Activated CD8-positive, alpha-beta T cell treated with anti-CD3 and anti-CD28 coated beads for 36 hours (primary cell): ENCODE results near the gene NFKBIZ. TPM values are rescaled to one million over a fixed set of nuclear protein-coding genes. Genes with fewer than 3 reads are reported as not detected.

Source experiments
- ATAC-seq: fragments of 200-7000 bp; cut with Tn5 transposase; one replicate; pipeline ENCODE4 v1.10.0; 2021; ENCODE audit warnings: mild to moderate bottlenecking, moderate library complexity
- CTCF ChIA-PET: fragments of 350-600 bp; sonication (Branson Sonifier 250); formaldehyde crosslinking; loops from one replicate; lab custom pipeline; 2021; ENCODE audit warnings: antibody characterized with exemption; lab: Charles Lee
- POLR2A ChIA-PET: fragments of 350-600 bp; sonication (Branson Sonifier 250); formaldehyde crosslinking; loops from one replicate; lab custom pipeline; 2021; ENCODE audit warnings: antibody characterized with exemption; lab: Charles Lee
- DNase-seq: peaks from one replicate; pipeline ENCODE4 v3.0.0-alpha.2; 2020
- H3K27ac Mint-ChIP-seq: one replicate; pipeline ENCODE4 v1.8.0; 2021; ENCODE audit warnings: mild to moderate bottlenecking, mixed read lengths
- H3K27me3 Mint-ChIP-seq: one replicate; pipeline ENCODE4 v1.8.0; 2021; ENCODE audit warnings: mixed read lengths
- H3K36me3 Mint-ChIP-seq: one replicate; pipeline ENCODE4 v1.8.0; 2021; ENCODE audit warnings: low read depth, mixed read lengths
- H3K4me1 Mint-ChIP-seq: one replicate; pipeline ENCODE4 v1.8.0; 2021; ENCODE audit warnings: low read depth, mixed read lengths
- H3K4me3 Mint-ChIP-seq: one replicate; pipeline ENCODE4 v1.8.0; 2021; ENCODE audit warnings: mild to moderate bottlenecking, moderate library complexity, mixed read lengths
- H3K9me3 Mint-ChIP-seq: one replicate; pipeline ENCODE4 v1.8.0; 2021; ENCODE audit warnings: mixed read lengths
- CTCF ChIP-seq: fragments of 200-600 bp; IDR thresholded peaks from one replicate; pipeline ENCODE4 v1.8.0; 2022; ENCODE audit warnings: antibody characterized with exemption, mild to moderate bottlenecking
- intact Hi-C: fragments of 100-400 bp; cut with micrococcal nuclease; formaldehyde crosslinking; loops from one replicate; pipeline ENCODE4 v1.10.0; 2022
- total RNA-seq, 2 experiments: library from RNA; stranded (reverse); gene quantifications; one replicate each; pipeline ENCODE4 v1.2.3, GENCODE V29; 2021

The NFKBIZ gene
- total RNA-seq, 2 experiments from 2014 or later, result 62.1 to 70.6 TPM

- DNase-seq, result no peak
- CTCF ChIA-PET, result interaction anchor here (1.0 to 2.0 kb wide), 3 partner anchors 11 to 392 kb away, joined by 3 to 9 read pairs (median 4); partner anchors contain the start of gene NFKBIZ
- Mint-ChIP-seq H3K27me3 (no peaks in the 10 kb centered on the region), H3K27ac (no peak overlapping the region), H3K4me1 (peaks cover 63% of the 10 kb centered on the region), H3K36me3 (peaks cover 56% of the 10 kb centered on the region), H3K9me3 (peaks cover 1% of the 10 kb centered on the region), H3K4me3 (no peak overlapping the region)
- TF ChIP-seq CTCF, result no peak
- intact Hi-C loops, result no loop called here
- POLR2A ChIA-PET, result interaction anchor here (1.0 to 5.6 kb wide), 2 partner anchors 12 to 21 kb away, joined by 3 to 36 read pairs; partner anchors contain the start of gene NFKBIZ
- ATAC-seq, result no peak
Measured at GRCh38 chr3:101836652-101837598, 12.4 kb upstream of the NFKBIZ start.

- no peaks in the 10 kb centered on the region for H3K27me3 Mint-ChIP-seq
- intact Hi-C loops, result no loop called here
- H3K4me3 Mint-ChIP-seq, result no peak overlapping the region
- POLR2A ChIA-PET, result interaction anchor here (1.0 to 1.4 kb wide), 3 partner anchors 9 to 11 kb away, joined by 3 to 7 read pairs (median 3); partner anchors contain the start of gene NFKBIZ
- TF ChIP-seq CTCF, result no peak
- ATAC-seq, result no peak
- DNase-seq, result no peak
- H3K4me1 Mint-ChIP-seq, result peaks cover 48% of the 10 kb centered on the region
- CTCF ChIA-PET, result interaction anchor here (1.1 to 2.1 kb wide), 4 partner anchors 9 to 390 kb away, joined by 3 to 7 read pairs (median 6); no protein-coding TSS in a partner anchor
- peaks cover 47% of the 10 kb centered on the region for H3K36me3 Mint-ChIP-seq
- H3K9me3 Mint-ChIP-seq, result peaks cover 3% of the 10 kb centered on the region
- no peak overlapping the region for H3K27ac Mint-ChIP-seq
Measured at GRCh38 chr3:101838691-101839090, 10.6 kb upstream of the NFKBIZ start.

- no peaks in the 10 kb centered on the region for H3K27me3 Mint-ChIP-seq
- no peak overlapping the region for H3K27ac Mint-ChIP-seq
- no peak for TF ChIP-seq CTCF
- H3K36me3 Mint-ChIP-seq, result peaks cover 34% of the 10 kb centered on the region
- ATAC-seq (no peak), DNase-seq (no peak)
- ChIA-PET POLR2A (interaction anchor here (1.0 kb wide), 1 partner anchor 8 kb away, joined by 3 read pairs; no protein-coding TSS in a partner anchor), CTCF (interaction anchor here (1.1 to 1.7 kb wide), 2 partner anchors 30 to 385 kb away, joined by 3 to 4 read pairs; no protein-coding TSS in a partner anchor)
- intact Hi-C loops, result no loop called here
- H3K4me1 Mint-ChIP-seq, result peaks cover 35% of the 10 kb centered on the region
- H3K4me3 Mint-ChIP-seq, result no peak overlapping the region
- H3K9me3 Mint-ChIP-seq, result peaks cover 3% of the 10 kb centered on the region
Measured at GRCh38 chr3:101840066-101840465, 9.2 kb upstream of the NFKBIZ start.

- POLR2A ChIA-PET, result interaction anchor here (1.0 to 1.9 kb wide), 3 partner anchors 9 to 17 kb away, joined by 3 to 4 read pairs (median 3); no protein-coding TSS in a partner anchor
- CTCF ChIA-PET, result interaction anchor here (0.7 to 1.9 kb wide), 3 partner anchors 12 to 383 kb away, joined by 3 to 6 read pairs (median 5); no protein-coding TSS in a partner anchor
- intact Hi-C loops, result no loop called here
Measured at GRCh38 chr3:101842245-101842934, 6.9 kb upstream of the NFKBIZ start.

More at GRCh38 chr3:101842245-101842934, 6.9 kb upstream of the NFKBIZ start:
- no peak for TF ChIP-seq CTCF
- Mint-ChIP-seq H3K27me3 (no peaks in the 10 kb centered on the region), H3K36me3 (peaks cover 21% of the 10 kb centered on the region), H3K4me1 (peaks cover 16% of the 10 kb centered on the region), H3K27ac (no peak overlapping the region), H3K9me3 (peaks cover 3% of the 10 kb centered on the region), H3K4me3 (no peak overlapping the region)
- no peak for DNase-seq
- no peak for ATAC-seq
